Suprapubic skin (tissue), 4 donors: ENCODE measurements around the gene DPEP1.

ENCODE experiments used
- POLR2A ChIP-seq, 2 donors: fragments of 450-650 bp; IDR thresholded peaks; one replicate each; pipeline ENCODE4 v1.6.1; 2017; ENCODE audit warnings: antibody characterized with exemption in 2 of 2, mild to moderate bottlenecking in 2 of 2, moderate library complexity in 2 of 2
- POLR2AphosphoS5 ChIP-seq, 3 donors: sonication (generic); formaldehyde crosslinking; IDR thresholded peaks; one replicate each; pipeline ENCODE4 v1.6.1; 2017; ENCODE audit warnings: antibody characterized with exemption in 3 of 3

DNA sequence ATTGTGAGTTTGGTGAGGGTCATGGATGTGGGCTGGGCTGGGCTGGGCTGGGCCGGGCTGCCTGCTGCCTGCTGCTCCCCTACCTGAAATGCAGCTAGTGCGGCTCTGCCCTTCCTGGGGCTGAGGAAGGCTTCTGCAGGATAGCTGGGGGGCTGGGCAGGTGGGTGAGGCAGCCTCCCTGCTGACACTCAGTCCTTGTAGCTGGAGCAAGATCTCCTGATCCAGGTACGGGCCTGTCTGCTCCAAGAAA lies 48.3 kb upstream of the DPEP1 start:
- TF ChIP-seq POLR2A (IDR thresholded peaks at IDR 0.05), result no peak
- no peak for TF ChIP-seq POLR2AphosphoS5 (IDR thresholded peaks at IDR 0.05)
